Measurements from ENCODE around the gene PLEKHB1.
"Not testable (repeated sequence)": the region's sequence is repeated elsewhere in the genome, so short reads cannot be mapped to it uniquely, and the experiment has no call there.

PLEKHB1 gene

GRCh38 chr11:73676552-73676951 lies 30.2 kb downstream of the PLEKHB1 start:
- not testable (repeated sequence) for DNase-seq (ENCODE audit: low read depth)

DNA sequence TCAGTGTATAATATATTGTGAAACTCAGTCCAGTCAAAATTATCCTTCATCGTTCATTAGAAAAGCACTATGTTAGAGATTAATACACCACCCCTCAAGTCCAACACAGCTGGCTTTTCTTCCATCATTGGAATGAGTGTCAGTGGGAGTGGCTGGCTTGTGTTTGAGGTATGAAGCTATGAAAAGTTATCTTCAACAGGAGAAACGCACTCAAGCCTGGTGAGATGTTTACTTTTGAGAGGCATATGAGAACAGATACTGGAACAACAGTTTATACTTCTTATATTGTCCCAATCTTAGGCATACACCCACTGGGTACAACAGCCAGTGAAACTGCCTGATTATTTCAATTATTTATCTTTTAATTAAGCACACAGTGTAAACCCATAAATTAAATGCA lies 34.3 kb downstream of the PLEKHB1 start:
- DNase-seq (ENCODE audit: low read depth) = no peak

GRCh38 chr11:73693899-73694525 lies 47.6 kb downstream of the PLEKHB1 start:
- DNase-seq (ENCODE audit: low read depth) = no peak

DNA sequence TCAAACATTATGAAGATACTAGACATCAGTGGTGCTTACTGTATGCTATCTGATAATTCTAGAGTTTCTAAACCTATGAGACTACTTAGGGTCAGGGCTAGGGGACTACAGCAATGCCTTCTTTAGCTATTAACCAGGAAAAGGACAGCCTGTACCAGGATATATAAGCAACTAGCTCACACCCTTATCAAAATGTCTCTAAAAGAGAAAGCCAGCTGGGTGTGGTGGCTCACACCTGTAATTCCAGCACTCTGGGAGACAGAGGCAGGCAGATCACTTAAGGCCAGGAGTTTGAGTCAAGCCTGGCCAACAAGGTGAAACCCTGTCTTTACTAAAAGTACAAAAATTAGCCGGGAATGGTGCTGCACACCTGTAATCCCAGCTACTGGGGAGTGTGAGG lies 58.7 kb downstream of the PLEKHB1 start:
- DNase-seq (ENCODE audit: low read depth) = no peak

GRCh38 chr11:73710964-73711363 lies 64.6 kb downstream of the PLEKHB1 start:
- DNase-seq (ENCODE audit: low read depth) = no peak

Data from stimulated activated CD8-positive, alpha-beta memory T cell treated with anti-CD3 and anti-CD28 coated beads, Interleukin-4, amount 100 ng/mL, for 24 hours (primary cell).